ENCODE measurements around the gene SOWAHC.

GRCh38 chr2:109648041-109648527 lies 33.9 kb downstream of the SOWAHC start:
- TF ChIP-seq CTCF (IDR thresholded peaks at IDR 0.05) (no peak), POLR2A (IDR thresholded peaks at IDR 0.05) (no peak)

Data from body of pancreas (tissue), 4 donors.